ENCODE measurements around the gene WDR33.

WDR33 gene

GRCh38 chr2:127762441-127762840 lies 48.5 kb downstream of the WDR33 start:
- ATAC-seq = no peak

GRCh38 chr2:127759931-127760330 lies 51.0 kb downstream of the WDR33 start:
- no peak for ATAC-seq

- no peak for ATAC-seq
These were observed 56.8 kb downstream of the WDR33 start for GRCh38 chr2:127754186-127754585.

GRCh38 chr2:127753374-127753773 lies 57.6 kb downstream of the WDR33 start:
- no peak for ATAC-seq

- ATAC-seq = peak; percentile 73 to 82
These were observed 61.4 kb downstream of the WDR33 start for GRCh38 chr2:127749537-127749936.

- no peak for ATAC-seq
These were observed 63.4 kb downstream of the WDR33 start for GRCh38 chr2:127747621-127748020.

- peak; percentile 61 to 86 for ATAC-seq
These were observed 67.4 kb downstream of the WDR33 start for GRCh38 chr2:127743477-127744026.

- ATAC-seq = no peak
These were observed 70.2 kb downstream of the WDR33 start for GRCh38 chr2:127740665-127741288.

GRCh38 chr2:127739800-127740199 lies 71.2 kb downstream of the WDR33 start:
- ATAC-seq = no peak

GRCh38 chr2:127737892-127738291 lies 73.1 kb downstream of the WDR33 start:
- ATAC-seq = peak; percentile 58 to 81

- no peak for ATAC-seq
These were observed 75.2 kb downstream of the WDR33 start for GRCh38 chr2:127735537-127736399.

GRCh38 chr2:127735044-127735443 lies 75.9 kb downstream of the WDR33 start:
- ATAC-seq = no peak

- ATAC-seq = no peak
These were observed 77.0 kb downstream of the WDR33 start for GRCh38 chr2:127733816-127734537.

- ATAC-seq = no peak
These were observed 77.7 kb downstream of the WDR33 start for GRCh38 chr2:127733113-127733815.

GRCh38 chr2:127726158-127726880 lies 84.7 kb downstream of the WDR33 start:
- no peak for ATAC-seq

GRCh38 chr2:127722807-127723206 lies 88.2 kb downstream of the WDR33 start:
- no peak for ATAC-seq

GRCh38 chr2:127721978-127722355 lies 89.0 kb downstream of the WDR33 start:
- ATAC-seq = peak; percentile 21 to 43

- ATAC-seq = no peak
These were observed 89.5 kb downstream of the WDR33 start for GRCh38 chr2:127721311-127721977.

- ATAC-seq = no peak
These were observed 91.4 kb downstream of the WDR33 start for GRCh38 chr2:127719301-127720218.

GRCh38 chr2:127718271-127718670 lies 92.7 kb downstream of the WDR33 start:
- no peak for ATAC-seq
